HG03196 (cell line): Measurements from ENCODE around the gene STK24.

Experiments used
- ATAC-seq: cut with Tn5 transposase; IDR thresholded peaks from one replicate; pipeline ENCODE4 v1.9.1; 2021; ENCODE audit not compliant: unreplicated experiment

Gene STK24

GRCh38 chr13:98439126-98439828, 137.6 kb downstream of the STK24 start:
- no peak for ATAC-seq

DNA sequence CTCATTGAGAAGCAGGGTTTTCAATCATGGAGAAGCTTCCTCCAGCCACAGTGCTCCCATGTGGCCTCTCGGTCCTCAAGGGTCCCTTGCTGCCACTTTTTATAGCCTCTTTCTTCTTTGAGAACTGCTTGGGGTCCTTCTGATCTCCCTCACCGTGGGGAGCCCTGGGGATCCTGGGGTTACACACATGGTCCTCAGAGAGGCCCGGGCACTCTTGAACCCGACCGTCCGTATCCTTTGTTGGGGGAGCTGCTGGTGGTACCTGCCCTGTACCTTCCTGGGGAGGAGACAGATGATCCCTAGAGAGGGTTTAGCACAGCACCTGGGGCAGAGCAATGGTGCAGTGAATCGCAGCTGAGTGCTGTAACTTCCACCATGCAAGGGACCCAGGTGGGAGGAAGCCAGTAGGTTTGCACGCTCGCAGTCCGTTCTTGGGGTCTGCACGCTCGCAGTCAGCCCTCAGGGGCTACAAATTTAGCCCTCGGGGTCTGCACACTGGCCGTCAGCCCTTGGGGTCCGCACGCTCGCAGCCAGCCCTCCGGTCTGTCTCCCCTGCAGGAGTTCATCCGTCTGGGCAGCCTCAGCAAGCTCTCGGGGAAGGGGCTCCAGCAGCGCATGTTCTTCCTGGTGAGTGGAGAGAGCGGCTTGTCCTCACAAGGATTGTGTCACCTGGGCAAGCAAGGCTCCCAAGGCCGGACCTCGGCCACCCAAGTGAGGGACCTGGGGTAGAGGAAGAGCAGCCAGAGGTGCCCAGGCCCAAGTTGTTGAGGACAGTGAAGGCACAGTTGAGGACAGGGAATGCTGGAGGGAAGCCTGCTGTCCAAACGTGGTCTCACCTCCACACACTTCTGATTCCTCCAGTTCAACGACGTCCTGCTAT, 138.4 kb downstream of the STK24 start:
- ATAC-seq: no peak

- ATAC-seq: no peak
These were observed 140.5 kb downstream of the STK24 start for GRCh38 chr13:98436233-98436910.

DNA sequence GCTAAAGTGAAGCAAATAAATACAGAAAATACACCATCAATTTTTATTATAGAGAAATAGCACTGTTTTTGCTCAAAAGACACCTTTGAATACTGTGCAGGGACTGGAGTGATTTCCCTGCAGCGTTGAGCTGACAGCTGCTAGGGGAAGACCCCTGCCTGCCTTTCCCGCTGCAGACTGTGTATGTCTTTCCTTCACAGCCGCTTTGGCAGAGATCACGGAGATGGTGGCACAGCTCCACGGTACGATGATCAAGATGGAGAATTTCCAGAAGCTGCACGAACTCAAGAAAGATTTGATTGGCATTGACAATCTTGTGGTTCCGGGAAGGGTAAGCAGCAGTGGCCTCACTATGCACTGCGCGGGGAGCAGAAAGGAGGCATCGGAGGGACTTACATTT, 141.5 kb downstream of the STK24 start:
- ATAC-seq: no peak

- ATAC-seq: no peak
These were observed 142.8 kb downstream of the STK24 start for GRCh38 chr13:98434060-98434459.

DNA sequence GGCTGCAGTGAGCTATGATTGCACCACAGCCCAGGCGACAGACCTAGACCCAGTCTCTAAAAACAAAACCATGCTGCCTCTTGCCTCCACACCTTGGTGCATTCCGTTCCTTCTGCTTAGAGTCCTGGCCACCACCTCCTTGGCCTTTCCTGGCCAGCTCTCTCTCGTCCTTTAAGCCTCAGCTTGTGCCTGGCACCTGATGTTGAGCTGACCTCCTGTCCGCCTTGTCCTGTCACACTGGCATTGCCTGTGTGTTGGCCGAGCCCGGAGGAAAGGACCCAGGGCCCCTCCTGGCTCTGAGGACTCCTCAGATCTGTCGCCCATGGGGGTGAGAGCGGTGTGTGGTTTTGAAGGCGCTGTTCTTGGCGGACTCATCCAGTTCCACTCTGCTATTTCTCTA, 143.3 kb downstream of the STK24 start:
- ATAC-seq: no peak

DNA sequence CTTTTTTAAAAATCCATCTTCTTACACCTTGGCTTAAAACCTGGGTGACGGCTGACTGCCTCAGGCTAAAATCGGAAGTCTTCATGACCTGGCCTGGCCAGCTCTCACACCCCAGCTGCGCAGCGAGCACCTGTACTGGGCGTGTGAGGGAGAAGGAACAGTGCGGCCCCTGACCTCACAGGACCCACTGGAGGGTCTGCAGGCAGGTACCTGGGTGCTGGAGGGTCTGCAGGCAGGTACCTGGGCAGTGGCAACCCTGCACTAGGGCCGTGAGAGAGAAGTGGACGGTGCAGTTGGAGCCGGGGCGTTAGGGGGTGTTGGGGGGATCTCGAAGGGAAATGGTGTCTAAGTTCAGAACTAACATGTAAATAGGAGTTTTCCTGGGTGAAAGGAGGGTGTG, 144.3 kb downstream of the STK24 start:
- ATAC-seq: no peak

GRCh38 chr13:98429977-98430736, 146.8 kb downstream of the STK24 start:
- ATAC-seq: no peak

DNA sequence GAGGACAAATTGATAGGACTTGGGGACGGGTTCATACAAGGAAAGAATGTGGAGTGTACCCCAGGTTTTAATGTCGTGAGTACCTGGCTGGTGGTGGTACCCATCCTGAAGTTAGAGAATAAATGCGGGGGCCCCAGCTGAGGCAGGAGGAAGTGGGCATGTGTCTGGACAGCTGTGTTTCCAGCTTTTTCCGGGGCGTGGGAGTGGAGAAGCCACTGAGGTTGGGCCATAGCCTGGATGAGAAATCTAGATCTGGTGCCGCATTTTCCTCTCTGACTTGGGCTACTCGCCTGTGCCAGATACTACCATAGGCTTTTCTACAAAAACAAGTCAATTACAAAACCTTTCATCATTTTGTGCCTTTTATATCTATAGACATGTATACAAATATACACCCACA, 147.4 kb downstream of the STK24 start:
- no peak for ATAC-seq

DNA sequence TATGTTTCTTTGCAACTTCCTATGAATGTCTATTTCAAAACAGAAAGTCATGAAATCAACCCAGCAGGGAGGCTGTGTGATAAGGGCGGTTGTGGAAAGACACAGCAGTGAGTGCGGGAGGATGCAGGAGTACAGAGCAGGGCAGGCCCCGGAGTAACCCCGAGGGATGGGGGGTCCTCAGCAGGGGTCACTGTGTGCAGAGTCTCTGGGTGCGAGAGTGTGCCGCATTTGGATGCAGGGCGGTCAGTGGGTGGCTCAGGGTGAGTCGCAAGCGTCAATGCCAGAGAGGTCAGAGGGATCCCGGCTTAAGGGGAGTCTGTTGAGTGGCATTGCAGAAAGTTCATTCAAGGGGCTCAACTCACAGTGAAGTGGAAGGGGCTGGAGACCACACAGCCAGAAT, 147.8 kb downstream of the STK24 start:
- ATAC-seq: no peak

DNA sequence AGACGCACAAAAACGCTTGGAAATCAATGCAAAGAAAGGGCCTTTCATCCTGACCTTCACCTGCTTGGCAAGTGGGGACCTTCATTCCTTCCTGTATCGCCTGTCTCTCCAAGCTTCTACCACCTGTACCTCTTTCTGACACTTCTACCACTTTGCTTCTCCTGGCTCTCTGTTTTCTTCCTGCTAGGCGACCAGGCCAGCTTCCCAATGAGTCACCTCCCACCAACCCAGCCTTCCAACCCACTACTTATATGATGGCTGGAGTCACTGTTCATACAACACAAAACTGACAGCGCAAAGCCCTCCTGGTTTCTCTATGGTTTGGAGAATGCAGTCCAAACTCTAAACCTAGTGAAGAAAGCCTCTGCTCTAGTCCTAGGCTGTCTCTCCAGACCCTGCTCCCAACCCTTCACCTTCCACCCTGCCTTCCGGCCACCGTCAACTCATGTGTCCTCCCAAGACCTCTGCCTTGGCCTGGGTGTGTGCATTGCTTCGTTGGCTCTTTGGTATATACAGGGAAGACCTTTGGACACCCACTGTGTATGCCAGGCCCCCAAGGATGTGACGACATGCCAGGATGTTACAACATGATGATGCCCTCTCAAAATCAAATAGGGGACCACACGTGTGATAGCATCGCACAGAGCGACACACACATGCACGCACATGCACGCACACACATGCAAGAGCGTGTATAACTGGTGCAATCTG, 148.5 kb downstream of the STK24 start:
- ATAC-seq: no peak

- no peak for ATAC-seq
These were observed 149.4 kb downstream of the STK24 start for GRCh38 chr13:98427331-98427995.

DNA sequence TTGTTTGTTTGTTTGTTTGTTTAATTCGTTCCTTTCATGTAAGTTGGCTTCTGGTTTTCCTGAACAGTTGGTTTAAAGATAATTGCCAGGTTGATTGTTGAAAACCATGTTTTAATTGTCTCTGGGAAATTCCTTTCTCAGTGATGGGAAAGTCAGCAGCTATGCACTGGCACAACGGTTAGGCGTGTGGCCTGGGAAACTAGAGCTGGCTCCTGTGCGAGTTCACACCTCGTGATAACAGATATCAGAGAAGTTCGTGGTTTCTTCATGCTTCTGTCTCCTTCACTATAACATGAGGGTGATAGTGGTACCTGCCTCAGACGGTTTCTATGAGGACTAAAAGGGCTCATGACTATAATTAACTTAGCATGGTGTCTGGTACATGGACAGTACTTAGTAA, 153.5 kb downstream of the STK24 start:
- ATAC-seq: no peak

- no peak for ATAC-seq
These were observed 154.9 kb downstream of the STK24 start for GRCh38 chr13:98422046-98422445.

GRCh38 chr13:98420554-98421175, 156.2 kb downstream of the STK24 start:
- ATAC-seq: no peak

- no peak for ATAC-seq
These were observed 156.9 kb downstream of the STK24 start for GRCh38 chr13:98419786-98420553.

GRCh38 chr13:98416408-98416807, 160.5 kb downstream of the STK24 start:
- no peak for ATAC-seq

GRCh38 chr13:98415326-98416070, 161.4 kb downstream of the STK24 start:
- no peak for ATAC-seq
